ENCODE results near the gene ZNF554.

DNA sequence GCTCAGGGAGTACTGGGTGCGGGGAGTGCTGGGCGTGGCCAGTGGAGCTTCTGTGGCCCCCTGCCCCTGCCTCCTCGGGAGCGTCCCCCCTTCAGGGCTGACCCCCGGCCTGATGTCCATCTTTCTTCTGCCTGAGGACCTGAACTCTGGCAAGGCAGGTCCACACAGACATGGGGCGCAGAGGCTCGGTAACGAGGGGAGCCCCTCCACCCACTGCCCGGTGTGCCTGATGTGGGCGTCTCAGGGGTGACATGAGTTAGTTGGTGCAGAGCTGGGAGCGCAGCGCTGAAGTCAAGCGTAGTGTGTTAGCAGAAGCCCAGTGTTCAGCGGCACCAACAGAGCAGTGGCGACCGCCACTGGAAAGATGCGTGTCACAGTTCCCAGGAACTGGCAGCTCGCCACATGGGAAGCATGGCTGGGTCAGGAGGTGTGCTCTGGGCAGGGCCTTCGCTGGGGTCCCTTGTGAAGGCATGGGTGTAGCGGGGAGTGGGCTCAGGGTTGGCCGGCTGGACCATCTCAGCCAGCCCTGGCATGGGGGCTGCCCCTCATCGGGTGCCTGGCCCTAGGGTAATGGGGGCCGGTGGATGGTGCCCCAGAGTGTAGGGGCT lies 22.9 kb upstream of the ZNF554 start:
- TF ChIP-seq, protein P1, sequence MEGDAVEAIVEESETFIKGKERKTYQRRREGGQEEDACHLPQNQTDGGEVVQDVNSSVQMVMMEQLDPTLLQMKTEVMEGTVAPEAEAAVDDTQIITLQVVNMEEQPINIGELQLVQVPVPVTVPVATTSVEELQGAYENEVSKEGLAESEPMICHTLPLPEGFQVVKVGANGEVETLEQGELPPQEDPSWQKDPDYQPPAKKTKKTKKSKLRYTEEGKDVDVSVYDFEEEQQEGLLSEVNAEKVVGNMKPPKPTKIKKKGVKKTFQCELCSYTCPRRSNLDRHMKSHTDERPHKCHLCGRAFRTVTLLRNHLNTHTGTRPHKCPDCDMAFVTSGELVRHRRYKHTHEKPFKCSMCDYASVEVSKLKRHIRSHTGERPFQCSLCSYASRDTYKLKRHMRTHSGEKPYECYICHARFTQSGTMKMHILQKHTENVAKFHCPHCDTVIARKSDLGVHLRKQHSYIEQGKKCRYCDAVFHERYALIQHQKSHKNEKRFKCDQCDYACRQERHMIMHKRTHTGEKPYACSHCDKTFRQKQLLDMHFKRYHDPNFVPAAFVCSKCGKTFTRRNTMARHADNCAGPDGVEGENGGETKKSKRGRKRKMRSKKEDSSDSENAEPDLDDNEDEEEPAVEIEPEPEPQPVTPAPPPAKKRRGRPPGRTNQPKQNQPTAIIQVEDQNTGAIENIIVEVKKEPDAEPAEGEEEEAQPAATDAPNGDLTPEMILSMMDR (IDR thresholded peaks at IDR 0.05): no peak
- TF ChIP-seq POLR2A (IDR thresholded peaks at IDR 0.05): no peak
